Posterior cingulate gyrus (tissue), 11 donors: ENCODE measurements around the gene PVALB.

ENCODE experiments used
- DNase-seq, 10 donors: peaks; one replicate each; pipeline versions ENCODE4 v3.0.0 to v3.0.0-alpha.2; 2020 to 2021; ENCODE audit warnings: mixed read lengths in 3 of 10
- intact Hi-C: fragments of 100-400 bp; cut with DNase I; formaldehyde crosslinking; loops from one replicate; pipeline ENCODE4 v1.15.1; 2023

The PVALB gene

GRCh38 chr22:36776722-36777121 lies 40.1 kb downstream of the PVALB start:
- intact Hi-C loops: loop anchor here (2.0 to 5.0 kb wide), 2 partner anchors 244 to 422 kb away; no protein-coding TSS in a partner anchor
- peak in 1 of 10 donors; percentile 80 for DNase-seq

- DNase-seq: peak; percentile 96 to 100 (median 99)
- intact Hi-C loops: loop anchor here (2.0 to 5.0 kb wide), 2 partner anchors 244 to 423 kb away; no protein-coding TSS in a partner anchor
These were observed 40.7 kb downstream of the PVALB start, which contains the start of gene IFT27 for GRCh38 chr22:36775964-36776669. Gene IFT27 (minus strand): TSS chr22:36776119. CDS start chr22:36775707, 412 bp downstream.

- intact Hi-C loops: loop anchor here (5.0 kb wide), 1 partner anchor 243 kb away; no protein-coding TSS in a partner anchor
- peak in 9 of 10 donors; percentile 28 to 90 (median 56) for DNase-seq
These were observed 41.3 kb downstream of the PVALB start for GRCh38 chr22:36775586-36775963.

GRCh38 chr22:36773935-36774334 lies 42.9 kb downstream of the PVALB start:
- intact Hi-C loops: no loop called here
- peak in 1 of 10 donors; percentile 1 for DNase-seq

GRCh38 chr22:36772451-36772850 lies 44.4 kb downstream of the PVALB start:
- peak in 2 of 10 donors; percentile 24 to 27 for DNase-seq
- intact Hi-C loops: no loop called here

- intact Hi-C loops: no loop called here
- DNase-seq: peak in 2 of 10 donors; percentile 67 to 73
These were observed 45.3 kb downstream of the PVALB start for GRCh38 chr22:36771356-36772063.

- DNase-seq: peak in 2 of 10 donors; percentile 49 to 69
- intact Hi-C loops: no loop called here
These were observed 46.2 kb downstream of the PVALB start for GRCh38 chr22:36770513-36771231.

- DNase-seq: peak in 2 of 10 donors; percentile 61 to 62
These were observed 47.0 kb downstream of the PVALB start for GRCh38 chr22:36769541-36770512.

GRCh38 chr22:36768616-36769015 lies 48.2 kb downstream of the PVALB start:
- intact Hi-C loops: no loop called here
- peak in 2 of 10 donors; percentile 24 to 27 for DNase-seq

More at GRCh38 chr22:36769541-36770512, 47.0 kb downstream of the PVALB start:
- intact Hi-C loops: no loop called here

- intact Hi-C loops: no loop called here
These were observed 48.7 kb downstream of the PVALB start for GRCh38 chr22:36768141-36768540.

GRCh38 chr22:36767035-36767775 lies 49.6 kb downstream of the PVALB start:
- intact Hi-C loops: no loop called here
- peak in 2 of 10 donors; percentile 15 to 32 for DNase-seq

More at GRCh38 chr22:36768141-36768540, 48.7 kb downstream of the PVALB start:
- DNase-seq: peak in 2 of 10 donors; percentile 9 to 14

- intact Hi-C loops: no loop called here
- peak in 1 of 10 donors; percentile 53 for DNase-seq
These were observed 50.8 kb downstream of the PVALB start for GRCh38 chr22:36765943-36766450.

- intact Hi-C loops: no loop called here
- DNase-seq: peak in 2 of 10 donors; percentile 58 to 71
These were observed 51.5 kb downstream of the PVALB start for GRCh38 chr22:36765131-36765942.

- DNase-seq: peak in 2 of 10 donors; percentile 35 to 71
- intact Hi-C loops: no loop called here
These were observed 52.2 kb downstream of the PVALB start for GRCh38 chr22:36764641-36765040.

GRCh38 chr22:36764060-36764459 lies 52.8 kb downstream of the PVALB start:
- intact Hi-C loops: no loop called here
- peak in 2 of 10 donors; percentile 41 to 51 for DNase-seq

GRCh38 chr22:36763576-36763975 lies 53.3 kb downstream of the PVALB start:
- DNase-seq: peak in 2 of 10 donors; percentile 38 to 64
- intact Hi-C loops: no loop called here

- DNase-seq: peak in 3 of 10 donors; percentile 11 to 75 (median 70)
- intact Hi-C loops: no loop called here
These were observed 54.1 kb downstream of the PVALB start for GRCh38 chr22:36762687-36763260.
